GM12878 (cell line): ENCODE data around the gene RNF166. TPM values are rescaled to one million over a fixed set of nuclear protein-coding genes. Genes with fewer than 3 reads are reported as not detected.
A peak's percentile ranks its signal among the peaks of the same experiment; 100 is the strongest.

Experiments used
- ATF7 ChIP-seq: fragments of 450-650 bp; IDR thresholded peaks from 2 replicates; pipeline ENCODE4 v1.6.1; 2016; ENCODE audit warnings: low read depth, mild to moderate bottlenecking
- EED ChIP-seq: sonication (generic); IDR thresholded peaks from 2 replicates; pipeline ENCODE4 v1.6.1; 2016; ENCODE audit warnings: antibody characterized with exemption, low read depth
- JUNB ChIP-seq: IDR thresholded peaks from 2 replicates; pipeline ENCODE4 v1.6.1; 2016; ENCODE audit warnings: antibody characterized with exemption, mild to moderate bottlenecking
- MYC ChIP-seq: IDR thresholded peaks from 2 replicates; pipeline ENCODE4 v1.6.1; 2011; ENCODE audit warnings: mild to moderate bottlenecking, low read length, moderate library complexity, inconsistent platforms; ENCODE audit not compliant: insufficient read depth, insufficient replicate concordance, insufficient read length, severe bottlenecking
- POLR2AphosphoS2 ChIP-seq: IDR thresholded peaks from 2 replicates; pipeline ENCODE4 v1.6.1; 2011; ENCODE audit warnings: low read depth, mild to moderate bottlenecking, low read length, improper control_type of control experiment, moderate library complexity
- RBBP5 ChIP-seq: fragments of 200-600 bp; sonication (generic); conservative IDR thresholded peaks from 2 replicates; pipeline ENCODE4 v1.6.1; 2016
- RELA ChIP-seq: fragments of 450-650 bp; IDR thresholded peaks from 2 replicates; pipeline ENCODE4 v1.8.0; 2014; ENCODE audit warnings: borderline replicate concordance; ENCODE audit not compliant: partially characterized antibody
- RUNX3 ChIP-seq: IDR thresholded peaks from 2 replicates; pipeline ENCODE4 v1.6.1; 2012; ENCODE audit warnings: low read length, inconsistent platforms
- SMAD5 ChIP-seq: IDR thresholded peaks from 2 replicates; pipeline ENCODE4 v1.6.1; 2016; ENCODE audit warnings: antibody characterized with exemption, low read depth
- SREBF1 ChIP-seq: IDR thresholded peaks from 2 replicates; pipeline ENCODE4 v1.6.1; 2012; ENCODE audit warnings: mild to moderate bottlenecking, low read length
- ZNF622 ChIP-seq: fragments of 450-650 bp; IDR thresholded peaks from 2 replicates; pipeline ENCODE4 v1.6.1; 2017; ENCODE audit warnings: mild to moderate bottlenecking, inconsistent platforms
- polyA plus RNA-seq, 11 experiments: library from polyadenylated mRNA; depleted of rRNA in 4 of 11; unstranded in 6 of 11; stranded (reverse) in 5 of 11; fragments of >200 nt; fragmentation: Nextera tagmentation in 4 of 11; fragmentation: Illumina TruSeq in 1 of 11; extraction: Ambion mirVana in 4 of 11; extraction: Trizol in 1 of 11; gene quantifications; 1 replicate in 1 of 11; 2 replicates in 10 of 11; pipeline versions ENCODE4 v1.2.1 to v1.2.3, GENCODE V29; 2011 to 2016; ENCODE audit warnings: inconsistent platforms in 2 of 11, missing spikeins in 2 of 11, low read depth in 1 of 11
- total RNA-seq, 4 experiments: library from RNA; depleted of rRNA in 3 of 4; stranded (reverse); fragments of >200 nt in 3 of 4; fragmentation: Illumina TruSeq in 1 of 4; extraction: Trizol in 1 of 4; gene quantifications; 2 replicates each; pipeline versions ENCODE4 v1.2.1 to v1.2.3, GENCODE V29; 2013 to 2021
- TF ChIP-seq, protein P1 (sequence below): fragments of 450-650 bp; IDR thresholded peaks from 2 replicates; pipeline ENCODE4 v1.6.1; 2018; ENCODE audit warnings: borderline replicate concordance, mild to moderate bottlenecking; ENCODE audit not compliant: partially characterized antibody
- TF ChIP-seq, protein P2 (sequence below): fragments of 150-350 bp; IDR thresholded peaks from 2 replicates; pipeline ENCODE4 v1.6.1; 2016; ENCODE audit warnings: low read depth, low read length
- TF ChIP-seq, protein P3 (sequence below): IDR thresholded peaks from 2 replicates; pipeline ENCODE4 v1.6.1; 2012; ENCODE audit warnings: low read depth, low read length, improper control_type of control experiment
- TF ChIP-seq, protein P4 (sequence below): IDR thresholded peaks from 2 replicates; pipeline ENCODE4 v1.6.1; 2011; ENCODE audit warnings: low read depth, low read length, improper control_type of control experiment, borderline replicate concordance
- TF ChIP-seq, protein P5 (sequence below): IDR thresholded peaks from 2 replicates; pipeline ENCODE4 v1.6.1; 2012; ENCODE audit warnings: low read depth, low read length, improper control_type of control experiment
- TF ChIP-seq, protein P6 (sequence below): IDR thresholded peaks from 2 replicates; pipeline ENCODE4 v1.6.1; 2011; ENCODE audit warnings: low read depth, mild to moderate bottlenecking, low read length, moderate library complexity, borderline replicate concordance; ENCODE audit errors: extremely low read depth
- TF ChIP-seq, protein P7 (sequence below): fragments of 450-650 bp; IDR thresholded peaks from 2 replicates; pipeline ENCODE4 v1.6.1; 2017; ENCODE audit warnings: antibody characterized with exemption, mild to moderate bottlenecking, moderate library complexity

RNF166 gene
- total and polyA plus RNA-seq, 10 of the 15 experiments (the other 5 are each of a cell fraction or from before 2014, with no cell fraction given) = 0.48 to 32.8 (median 12.1) TPM

DNA sequence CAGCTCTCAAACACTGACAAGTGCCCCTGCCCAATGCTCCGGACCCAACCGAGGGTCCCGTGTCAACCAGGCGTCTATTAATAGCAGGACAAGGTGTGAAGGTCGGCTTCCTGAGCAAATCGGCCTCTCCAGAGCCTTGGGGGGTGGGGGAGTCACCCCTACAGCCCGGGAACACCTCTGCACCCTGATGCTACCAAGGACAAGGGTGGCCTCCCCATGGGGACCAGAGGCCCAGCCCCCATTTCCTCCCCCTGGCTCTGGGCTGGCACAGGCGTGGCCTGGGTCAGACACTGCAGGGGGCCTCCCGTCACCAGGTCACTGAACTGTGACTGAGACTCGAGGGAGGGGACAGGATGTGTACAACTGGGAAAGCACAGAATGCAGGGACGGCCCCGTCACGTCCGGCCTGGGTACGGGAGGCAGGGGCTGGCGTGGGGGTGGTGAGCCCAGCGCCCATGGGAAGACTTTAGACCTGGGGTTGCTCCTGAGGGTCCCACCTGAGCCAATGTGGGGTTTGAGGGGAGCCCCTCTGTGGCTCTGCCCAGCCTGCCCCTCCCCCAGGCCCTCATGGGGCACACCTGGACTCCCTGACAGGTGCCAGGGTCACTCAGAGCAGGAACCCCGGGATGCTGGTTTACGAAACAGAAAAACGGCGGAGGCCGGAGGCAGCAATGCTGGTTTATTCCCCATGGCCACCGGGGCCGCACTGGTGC, 54.8 kb downstream of the RNF166 start (continued):
- TF ChIP-seq, protein P1, sequence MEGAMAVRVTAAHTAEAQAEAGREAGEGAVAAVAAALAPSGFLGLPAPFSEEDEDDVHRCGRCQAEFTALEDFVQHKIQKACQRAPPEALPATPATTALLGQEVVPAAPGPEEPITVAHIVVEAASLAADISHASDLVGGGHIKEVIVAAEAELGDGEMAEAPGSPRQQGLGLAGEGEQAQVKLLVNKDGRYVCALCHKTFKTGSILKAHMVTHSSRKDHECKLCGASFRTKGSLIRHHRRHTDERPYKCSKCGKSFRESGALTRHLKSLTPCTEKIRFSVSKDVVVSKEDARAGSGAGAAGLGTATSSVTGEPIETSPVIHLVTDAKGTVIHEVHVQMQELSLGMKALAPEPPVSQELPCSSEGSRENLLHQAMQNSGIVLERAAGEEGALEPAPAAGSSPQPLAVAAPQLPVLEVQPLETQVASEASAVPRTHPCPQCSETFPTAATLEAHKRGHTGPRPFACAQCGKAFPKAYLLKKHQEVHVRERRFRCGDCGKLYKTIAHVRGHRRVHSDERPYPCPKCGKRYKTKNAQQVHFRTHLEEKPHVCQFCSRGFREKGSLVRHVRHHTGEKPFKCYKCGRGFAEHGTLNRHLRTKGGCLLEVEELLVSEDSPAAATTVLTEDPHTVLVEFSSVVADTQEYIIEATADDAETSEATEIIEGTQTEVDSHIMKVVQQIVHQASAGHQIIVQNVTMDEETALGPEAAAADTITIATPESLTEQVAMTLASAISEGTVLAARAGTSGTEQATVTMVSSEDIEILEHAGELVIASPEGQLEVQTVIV = peak; percentile 16
- TF ChIP-seq JUNB (no peak), RELA (peak; percentile 63), RBBP5 (no peak), SREBF1 (no peak), POLR2AphosphoS2 (peak; percentile 32; the same call in 1 of the 2 replicates), SMAD5 (no peak; the same call in 1 of the 2 replicates), EED (peak; percentile 86), RUNX3 (peak; percentile 59), MYC (no peak), ZNF622 (no peak), ATF7 (peak; percentile 71; the same call in 1 of the 2 replicates)
- TF ChIP-seq, protein P2, sequence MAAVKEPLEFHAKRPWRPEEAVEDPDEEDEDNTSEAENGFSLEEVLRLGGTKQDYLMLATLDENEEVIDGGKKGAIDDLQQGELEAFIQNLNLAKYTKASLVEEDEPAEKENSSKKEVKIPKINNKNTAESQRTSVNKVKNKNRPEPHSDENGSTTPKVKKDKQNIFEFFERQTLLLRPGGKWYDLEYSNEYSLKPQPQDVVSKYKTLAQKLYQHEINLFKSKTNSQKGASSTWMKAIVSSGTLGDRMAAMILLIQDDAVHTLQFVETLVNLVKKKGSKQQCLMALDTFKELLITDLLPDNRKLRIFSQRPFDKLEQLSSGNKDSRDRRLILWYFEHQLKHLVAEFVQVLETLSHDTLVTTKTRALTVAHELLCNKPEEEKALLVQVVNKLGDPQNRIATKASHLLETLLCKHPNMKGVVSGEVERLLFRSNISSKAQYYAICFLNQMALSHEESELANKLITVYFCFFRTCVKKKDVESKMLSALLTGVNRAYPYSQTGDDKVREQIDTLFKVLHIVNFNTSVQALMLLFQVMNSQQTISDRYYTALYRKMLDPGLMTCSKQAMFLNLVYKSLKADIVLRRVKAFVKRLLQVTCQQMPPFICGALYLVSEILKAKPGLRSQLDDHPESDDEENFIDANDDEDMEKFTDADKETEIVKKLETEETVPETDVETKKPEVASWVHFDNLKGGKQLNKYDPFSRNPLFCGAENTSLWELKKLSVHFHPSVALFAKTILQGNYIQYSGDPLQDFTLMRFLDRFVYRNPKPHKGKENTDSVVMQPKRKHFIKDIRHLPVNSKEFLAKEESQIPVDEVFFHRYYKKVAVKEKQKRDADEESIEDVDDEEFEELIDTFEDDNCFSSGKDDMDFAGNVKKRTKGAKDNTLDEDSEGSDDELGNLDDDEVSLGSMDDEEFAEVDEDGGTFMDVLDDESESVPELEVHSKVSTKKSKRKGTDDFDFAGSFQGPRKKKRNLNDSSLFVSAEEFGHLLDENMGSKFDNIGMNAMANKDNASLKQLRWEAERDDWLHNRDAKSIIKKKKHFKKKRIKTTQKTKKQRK = no peak
- TF ChIP-seq, protein P3, sequence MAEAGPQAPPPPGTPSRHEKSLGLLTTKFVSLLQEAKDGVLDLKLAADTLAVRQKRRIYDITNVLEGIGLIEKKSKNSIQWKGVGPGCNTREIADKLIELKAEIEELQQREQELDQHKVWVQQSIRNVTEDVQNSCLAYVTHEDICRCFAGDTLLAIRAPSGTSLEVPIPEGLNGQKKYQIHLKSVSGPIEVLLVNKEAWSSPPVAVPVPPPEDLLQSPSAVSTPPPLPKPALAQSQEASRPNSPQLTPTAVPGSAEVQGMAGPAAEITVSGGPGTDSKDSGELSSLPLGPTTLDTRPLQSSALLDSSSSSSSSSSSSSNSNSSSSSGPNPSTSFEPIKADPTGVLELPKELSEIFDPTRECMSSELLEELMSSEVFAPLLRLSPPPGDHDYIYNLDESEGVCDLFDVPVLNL = no peak
- TF ChIP-seq, protein P4, sequence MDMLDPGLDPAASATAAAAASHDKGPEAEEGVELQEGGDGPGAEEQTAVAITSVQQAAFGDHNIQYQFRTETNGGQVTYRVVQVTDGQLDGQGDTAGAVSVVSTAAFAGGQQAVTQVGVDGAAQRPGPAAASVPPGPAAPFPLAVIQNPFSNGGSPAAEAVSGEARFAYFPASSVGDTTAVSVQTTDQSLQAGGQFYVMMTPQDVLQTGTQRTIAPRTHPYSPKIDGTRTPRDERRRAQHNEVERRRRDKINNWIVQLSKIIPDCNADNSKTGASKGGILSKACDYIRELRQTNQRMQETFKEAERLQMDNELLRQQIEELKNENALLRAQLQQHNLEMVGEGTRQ = no peak
- TF ChIP-seq, protein P5, sequence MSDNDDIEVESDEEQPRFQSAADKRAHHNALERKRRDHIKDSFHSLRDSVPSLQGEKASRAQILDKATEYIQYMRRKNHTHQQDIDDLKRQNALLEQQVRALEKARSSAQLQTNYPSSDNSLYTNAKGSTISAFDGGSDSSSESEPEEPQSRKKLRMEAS = no peak
- TF ChIP-seq, protein P6, sequence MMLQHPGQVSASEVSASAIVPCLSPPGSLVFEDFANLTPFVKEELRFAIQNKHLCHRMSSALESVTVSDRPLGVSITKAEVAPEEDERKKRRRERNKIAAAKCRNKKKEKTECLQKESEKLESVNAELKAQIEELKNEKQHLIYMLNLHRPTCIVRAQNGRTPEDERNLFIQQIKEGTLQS = no peak
- TF ChIP-seq, protein P7, sequence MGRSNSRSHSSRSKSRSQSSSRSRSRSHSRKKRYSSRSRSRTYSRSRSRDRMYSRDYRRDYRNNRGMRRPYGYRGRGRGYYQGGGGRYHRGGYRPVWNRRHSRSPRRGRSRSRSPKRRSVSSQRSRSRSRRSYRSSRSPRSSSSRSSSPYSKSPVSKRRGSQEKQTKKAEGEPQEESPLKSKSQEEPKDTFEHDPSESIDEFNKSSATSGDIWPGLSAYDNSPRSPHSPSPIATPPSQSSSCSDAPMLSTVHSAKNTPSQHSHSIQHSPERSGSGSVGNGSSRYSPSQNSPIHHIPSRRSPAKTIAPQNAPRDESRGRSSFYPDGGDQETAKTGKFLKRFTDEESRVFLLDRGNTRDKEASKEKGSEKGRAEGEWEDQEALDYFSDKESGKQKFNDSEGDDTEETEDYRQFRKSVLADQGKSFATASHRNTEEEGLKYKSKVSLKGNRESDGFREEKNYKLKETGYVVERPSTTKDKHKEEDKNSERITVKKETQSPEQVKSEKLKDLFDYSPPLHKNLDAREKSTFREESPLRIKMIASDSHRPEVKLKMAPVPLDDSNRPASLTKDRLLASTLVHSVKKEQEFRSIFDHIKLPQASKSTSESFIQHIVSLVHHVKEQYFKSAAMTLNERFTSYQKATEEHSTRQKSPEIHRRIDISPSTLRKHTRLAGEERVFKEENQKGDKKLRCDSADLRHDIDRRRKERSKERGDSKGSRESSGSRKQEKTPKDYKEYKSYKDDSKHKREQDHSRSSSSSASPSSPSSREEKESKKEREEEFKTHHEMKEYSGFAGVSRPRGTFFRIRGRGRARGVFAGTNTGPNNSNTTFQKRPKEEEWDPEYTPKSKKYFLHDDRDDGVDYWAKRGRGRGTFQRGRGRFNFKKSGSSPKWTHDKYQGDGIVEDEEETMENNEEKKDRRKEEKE = no peak
